Endothelial cell of umbilical vein (primary cell): Measurements from ENCODE around the gene PDGFB. TPM values are rescaled to one million over a fixed set of nuclear protein-coding genes. Genes with fewer than 3 reads are reported as not detected.

Experiments used
- BruUV-seq: library from RNA; stranded (reverse); fragments of 400-500 nt; replicated peaks from 2 replicates; lab custom pipeline; 2021; lab: Mats Ljungman, UMichigan
- CTCF ChIA-PET: fragments of 300-600, 350-600 bp; sonication (Branson Sonifier 250); formaldehyde crosslinking; loops from one replicate; lab custom pipeline; 2021; ENCODE audit warnings: antibody characterized with exemption, inconsistent platforms; lab: Charles Lee
- POLR2A ChIA-PET: fragments of 300-600, 350-600 bp; sonication (Branson Sonifier 250); formaldehyde crosslinking; loops from one replicate; lab custom pipeline; 2021; ENCODE audit warnings: antibody characterized with exemption, inconsistent platforms; lab: Charles Lee
- DNase-seq: peaks from one replicate; pipeline ENCODE4 v3.0.0-alpha.2; 2011; ENCODE audit warnings: low read depth, low spot score
- FAIRE-seq: peaks from 2 replicates; lab custom pipeline; 2011; peaks lifted over from hg19 to GRCh38; lab: Jason Lieb, UNC
- H2AFZ ChIP-seq: 2 replicates; pipeline ENCODE4 v1.6.0; 2012; ENCODE audit warnings: low read depth, low read length, control low read depth, inconsistent platforms
- H3K27ac ChIP-seq: 2 replicates; pipeline ENCODE4 v1.5.1; 2011; ENCODE audit warnings: low read depth, mild to moderate bottlenecking, control low read depth, low read length, moderate library complexity; ENCODE audit not compliant: insufficient read depth
- H3K27me3 ChIP-seq, 2 experiments: 2 replicates each; pipeline versions ENCODE4 v1.6.0 to v1.6.1; 2011; ENCODE audit warnings: low read length in 2 of 2, mixed read lengths in 1 of 2; ENCODE audit not compliant: control insufficient read depth in 2 of 2, insufficient read depth in 2 of 2
- H3K36me3 ChIP-seq, 2 experiments: 2 replicates in 1 of 2; 3 replicates in 1 of 2; pipeline ENCODE4 v1.5.1; 2011; ENCODE audit warnings: low read length in 2 of 2, mild to moderate bottlenecking in 1 of 2, moderate library complexity in 1 of 2; ENCODE audit not compliant: control insufficient read depth in 2 of 2, insufficient read depth in 2 of 2; ENCODE audit errors: extremely low read depth in 1 of 2
- H3K4me1 ChIP-seq: 3 replicates; pipeline ENCODE4 v1.5.1; 2011; ENCODE audit warnings: mild to moderate bottlenecking, low read length; ENCODE audit not compliant: control insufficient read depth, insufficient read depth; ENCODE audit errors: extremely low read depth
- H3K4me2 ChIP-seq: 2 replicates; pipeline ENCODE4 v1.6.1; 2011; ENCODE audit warnings: low read length, control low read depth, mixed read lengths; ENCODE audit not compliant: insufficient read depth
- H3K4me3 ChIP-seq, 3 experiments: fragments of 200-600 bp in 1 of 3; sonication (generic), shearing (Covaris generic) in 1 of 3; replicated peaks in 1 of 3; 2 replicates each; pipeline ENCODE4 v1.5.1; 2011 to 2016; ENCODE audit warnings: control low read depth in 3 of 3, low read length in 3 of 3, mild to moderate bottlenecking in 2 of 3, inconsistent platforms in 1 of 3, low read depth in 1 of 3, moderate library complexity in 1 of 3; ENCODE audit not compliant: insufficient read depth in 1 of 3
- H3K79me2 ChIP-seq: 2 replicates; pipeline ENCODE4 v1.6.0; 2012; ENCODE audit warnings: low read length, inconsistent platforms; ENCODE audit not compliant: control insufficient read depth, insufficient read depth
- H3K9ac ChIP-seq: replicated peaks from 2 replicates; pipeline ENCODE3; 2011; ENCODE audit warnings: low read length, control low read depth; ENCODE audit not compliant: insufficient read depth; ENCODE audit errors: extremely low read depth
- H3K9me1 ChIP-seq: replicated peaks from 3 replicates; pipeline ENCODE4 v1.6.0; 2011; ENCODE audit warnings: mild to moderate bottlenecking, low read length; ENCODE audit not compliant: control insufficient read depth, insufficient read depth; ENCODE audit errors: extremely low read depth
- H3K9me3 ChIP-seq: replicated peaks from 2 replicates; pipeline ENCODE4 v1.5.1; 2012; ENCODE audit warnings: low read length, inconsistent platforms; ENCODE audit not compliant: control insufficient read depth, insufficient read depth
- H4K20me1 ChIP-seq: replicated peaks from 2 replicates; pipeline ENCODE3; 2011; ENCODE audit warnings: mild to moderate bottlenecking, low read length; ENCODE audit not compliant: control insufficient read depth, insufficient read depth; ENCODE audit errors: extremely low read depth
- CTCF ChIP-seq, 2 donors: IDR thresholded peaks; 1 replicate in 1 of 2; 2 replicates in 1 of 2; pipeline ENCODE4 v1.5.1; 2011; ENCODE audit warnings: low read length in 2 of 2, mild to moderate bottlenecking in 2 of 2, moderate library complexity in 2 of 2, control low read depth in 1 of 2, inconsistent platforms in 1 of 2, low read depth in 1 of 2; ENCODE audit not compliant: insufficient read depth in 1 of 2; ENCODE audit errors: extremely low read depth in 1 of 2
- EZH2 ChIP-seq: IDR thresholded peaks from 2 replicates; pipeline ENCODE4 v1.6.1; 2012; ENCODE audit warnings: borderline replicate concordance, low read depth, mild to moderate bottlenecking, moderate library complexity, low read length, inconsistent platforms; ENCODE audit not compliant: severe bottlenecking
- FOS ChIP-seq: IDR thresholded peaks from 2 replicates; pipeline ENCODE4 v1.6.1; 2011; ENCODE audit warnings: mild to moderate bottlenecking, low read length, moderate library complexity, borderline replicate concordance; ENCODE audit not compliant: insufficient read depth
- GATA2 ChIP-seq: IDR thresholded peaks from 2 replicates; pipeline ENCODE4 v1.7.0; 2011; ENCODE audit warnings: low read depth, mild to moderate bottlenecking, moderate library complexity, mixed read lengths, low read length; ENCODE audit not compliant: insufficient read length, insufficient read depth
- JUN ChIP-seq: IDR thresholded peaks from 2 replicates; pipeline ENCODE4 v1.6.1; 2011; ENCODE audit warnings: borderline replicate concordance, low read depth; ENCODE audit not compliant: insufficient read length, insufficient read depth
- MAX ChIP-seq: IDR thresholded peaks from 2 replicates; pipeline ENCODE4 v1.6.1; 2011; ENCODE audit not compliant: insufficient read depth, insufficient read length
- MYC ChIP-seq: IDR thresholded peaks from one replicate; pipeline ENCODE4 v1.6.1; 2011; ENCODE audit warnings: mild to moderate bottlenecking, low read depth, low read length
- POLR2A ChIP-seq: IDR thresholded peaks from 2 replicates; pipeline ENCODE4 v1.6.1; 2012; ENCODE audit warnings: low read depth, mild to moderate bottlenecking, control low read depth, low read length
- POLR2AphosphoS5 ChIP-seq: IDR thresholded peaks from 2 replicates; pipeline ENCODE4 v1.6.1; 2012; ENCODE audit warnings: low read depth, mild to moderate bottlenecking, control low read depth, low read length, moderate library complexity; ENCODE audit not compliant: insufficient read depth
- dilution Hi-C: fragments of 300-500 bp; cut with MboI; formaldehyde crosslinking; loops from one replicate; pipeline ENCODE4 v1.15.0; 2019; ENCODE audit warnings: low sequenced_read_pairs; ENCODE audit not compliant: extremely low pct_ligation_motif_present
- intact Hi-C: fragments of 100-400 bp; cut with micrococcal nuclease; formaldehyde crosslinking; loops from one replicate; pipeline ENCODE4 v1.10.0; 2022
- polyA plus RNA-seq, 4 experiments: library from polyadenylated mRNA; depleted of rRNA in 3 of 4; stranded (reverse) in 3 of 4; unstranded in 1 of 4; fragments of >200 nt; gene quantifications; 2 replicates each; pipeline versions ENCODE4 v1.2.1 to v1.2.3, GENCODE V29; 2011 to 2012; ENCODE audit warnings: missing spikeins in 1 of 4
- total RNA-seq: library from RNA; stranded (reverse); gene quantifications from 2 replicates; pipeline ENCODE4 v1.2.3, GENCODE V29; 2021

PDGFB gene
- total and polyA plus RNA-seq, 2 donors (not counting 3 experiments of a cell fraction or from before 2014, with no cell fraction given): 135 to 240 TPM

- H3K9ac ChIP-seq: no peak overlapping the region
- H3K9me3 ChIP-seq: no peaks in the 10 kb centered on the region
- H3K9me1 ChIP-seq: no peaks in the 10 kb centered on the region
- H3K27ac ChIP-seq: peak overlapping the region; percentile 96
- TF ChIP-seq EZH2: no peak
- no peak for TF ChIP-seq GATA2
- no peak for TF ChIP-seq POLR2AphosphoS5
- TF ChIP-seq JUN: no peak
- intact Hi-C loops (loop anchor here (10.0 kb wide), 1 partner anchor 273 kb away; the partner anchor contains the start of gene ATF4), dilution Hi-C loops (no loop called here)
- no peaks in the 10 kb centered on the region for H3K36me3 ChIP-seq
- H3K27me3 ChIP-seq: no peaks in the 10 kb centered on the region
- no peak overlapping the region for H3K4me3 ChIP-seq
- DNase-seq (no peak), FAIRE-seq (no peak)
- no peak overlapping the region for H2AFZ ChIP-seq
- no peaks in the 10 kb centered on the region for H3K79me2 ChIP-seq
- ChIA-PET CTCF (interaction anchor here (1.0 to 2.1 kb wide), 4 partner anchors 11 to 59 kb away, joined by 3 to 11 read pairs (median 4); no protein-coding TSS in a partner anchor), POLR2A (no interaction called here)
- BruUV-seq: no TSS peak
- no peaks in the 10 kb centered on the region for H4K20me1 ChIP-seq
- H3K4me1 ChIP-seq: peaks cover 44% of the 10 kb centered on the region
- H3K4me2 ChIP-seq: no peak overlapping the region
These were observed 7.1 kb upstream of the PDGFB start for GRCh38 chr22:39251762-39252460.

GRCh38 chr22:39250838-39251237 is 6.1 kb upstream of the PDGFB start:
- no peak for FAIRE-seq
- ChIA-PET CTCF (interaction anchor here (0.5 to 3.7 kb wide), 3 partner anchors 32 to 78 kb away, joined by 3 to 19 read pairs (median 6); no protein-coding TSS in a partner anchor), POLR2A (no interaction called here)
- Histone ChIP-seq H3K4me1 (peaks cover 44% of the 10 kb centered on the region), H2AFZ (no peak overlapping the region), H3K79me2 (no peaks in the 10 kb centered on the region), H3K9ac (no peak overlapping the region), H4K20me1 (no peaks in the 10 kb centered on the region), H3K9me1 (no peaks in the 10 kb centered on the region), H3K9me3 (no peaks in the 10 kb centered on the region), H3K4me2 (no peak overlapping the region), H3K27ac (no peak overlapping the region), H3K27me3 (no peaks in the 10 kb centered on the region), H3K4me3 (no peak overlapping the region), H3K36me3 (no peaks in the 10 kb centered on the region)
- dilution Hi-C loops: no loop called here
- no TSS peak for BruUV-seq
- intact Hi-C loops: loop anchor here (10.0 kb wide), 1 partner anchor 274 kb away; the partner anchor contains the start of gene ATF4
- TF ChIP-seq POLR2AphosphoS5: no peak
- no peak for TF ChIP-seq JUN
- no peak for TF ChIP-seq CTCF (IDR thresholded peaks at IDR 0.05; ENCODE audit: extremely low read depth in 1 of 2, insufficient read depth in 1 of 2, low read depth in 1 of 2, low read length in 2 of 2)
- no peak for TF ChIP-seq GATA2
- TF ChIP-seq MAX: no peak
- TF ChIP-seq POLR2A: no peak
- no peak for TF ChIP-seq MYC
- no peak for TF ChIP-seq EZH2
- TF ChIP-seq FOS: no peak
- DNase-seq: no peak
